Nephron progenitor cell (in vitro differentiated cells): ENCODE data around the gene CEP55.
A peak's percentile ranks its signal among the peaks of the same experiment; 100 is the strongest.

Experiments
- DNase-seq: peaks from one replicate; pipeline ENCODE4 v3.0.0; 2021
- H3K27ac Mint-ChIP-seq: 2 replicates; pipeline ENCODE4 v1.8.0; 2021; ENCODE audit warnings: mild to moderate bottlenecking, moderate library complexity, mixed read lengths
- H3K27me3 Mint-ChIP-seq: 2 replicates; pipeline ENCODE4 v1.8.0; 2021; ENCODE audit warnings: mild to moderate bottlenecking, low read depth, mixed read lengths; ENCODE audit not compliant: poor library complexity
- H3K36me3 Mint-ChIP-seq: 2 replicates; pipeline ENCODE4 v1.8.0; 2021; ENCODE audit warnings: low read depth, mixed read lengths
- H3K4me1 Mint-ChIP-seq: 2 replicates; pipeline ENCODE4 v1.8.0; 2021; ENCODE audit warnings: mixed read lengths
- H3K4me3 Mint-ChIP-seq: 2 replicates; pipeline ENCODE4 v1.8.0; 2021; ENCODE audit warnings: mild to moderate bottlenecking, moderate library complexity, mixed read lengths
- H3K9me3 Mint-ChIP-seq: 2 replicates; pipeline ENCODE4 v1.8.0; 2021; ENCODE audit warnings: mild to moderate bottlenecking, moderate library complexity, mixed read lengths
- CTCF ChIP-seq: fragments of 200-600 bp; sonication (generic); IDR thresholded peaks from 2 replicates; pipeline ENCODE4 v1.5.0; 2021; ENCODE audit warnings: antibody characterized with exemption

The CEP55 gene

GRCh38 chr10:93554316-93554663 lies 57.9 kb downstream of the CEP55 start:
- no peaks in the 10 kb centered on the region for H3K36me3 Mint-ChIP-seq
- peaks cover under 1% of the 10 kb centered on the region for H3K9me3 Mint-ChIP-seq
- peak overlapping the region; percentile 75 for H3K27ac Mint-ChIP-seq
- H3K27me3 Mint-ChIP-seq, result peaks cover 21% of the 10 kb centered on the region
- peaks cover 31% of the 10 kb centered on the region for H3K4me1 Mint-ChIP-seq
- H3K4me3 Mint-ChIP-seq, result no peak overlapping the region
- DNase-seq, result no peak
- TF ChIP-seq CTCF, result no peak

GRCh38 chr10:93554760-93555432 lies 58.5 kb downstream of the CEP55 start:
- H3K27me3 Mint-ChIP-seq, result peaks cover 21% of the 10 kb centered on the region
- peak overlapping the region; percentile 75 for H3K27ac Mint-ChIP-seq
- H3K36me3 Mint-ChIP-seq, result no peaks in the 10 kb centered on the region
- DNase-seq, result peak; percentile 83
- H3K4me1 Mint-ChIP-seq, result peaks cover 31% of the 10 kb centered on the region
- TF ChIP-seq CTCF, result peak; percentile 67
- no peak overlapping the region for H3K4me3 Mint-ChIP-seq
- peaks cover 6% of the 10 kb centered on the region for H3K9me3 Mint-ChIP-seq

GRCh38 chr10:93559490-93559889 lies 63.1 kb downstream of the CEP55 start:
- peaks cover 18% of the 10 kb centered on the region for H3K4me1 Mint-ChIP-seq
- no peak overlapping the region for H3K4me3 Mint-ChIP-seq
- peaks cover 9% of the 10 kb centered on the region for H3K9me3 Mint-ChIP-seq
- no peak overlapping the region for H3K27ac Mint-ChIP-seq
- peaks cover 48% of the 10 kb centered on the region for H3K27me3 Mint-ChIP-seq
- no peak for DNase-seq
- no peak for TF ChIP-seq CTCF
- no peaks in the 10 kb centered on the region for H3K36me3 Mint-ChIP-seq

- H3K27me3 Mint-ChIP-seq, result peaks cover 58% of the 10 kb centered on the region
- DNase-seq, result no peak
- no peaks in the 10 kb centered on the region for H3K36me3 Mint-ChIP-seq
- H3K4me1 Mint-ChIP-seq, result peaks cover 7% of the 10 kb centered on the region
- peaks cover 9% of the 10 kb centered on the region for H3K9me3 Mint-ChIP-seq
- TF ChIP-seq CTCF, result no peak
- H3K4me3 Mint-ChIP-seq, result no peak overlapping the region
- no peak overlapping the region for H3K27ac Mint-ChIP-seq
Observed at GRCh38 chr10:93560541-93560940, 64.1 kb downstream of the CEP55 start.

- Mint-ChIP-seq H3K27me3 (peaks cover 89% of the 10 kb centered on the region), H3K4me1 (peaks cover 19% of the 10 kb centered on the region), H3K36me3 (no peaks in the 10 kb centered on the region), H3K27ac (no peak overlapping the region), H3K9me3 (no peaks in the 10 kb centered on the region), H3K4me3 (no peak overlapping the region)
- no peak for DNase-seq
- TF ChIP-seq CTCF, result no peak
Observed at GRCh38 chr10:93565446-93565845, 69.0 kb downstream of the CEP55 start.
